B cell (primary cell): ENCODE results near the gene ENOX1.

ENCODE experiments used
- EZH2 ChIP-seq: IDR thresholded peaks from 2 replicates; pipeline ENCODE4 v1.6.1; 2012; ENCODE audit warnings: borderline replicate concordance, low read depth, mild to moderate bottlenecking, moderate library complexity, low read length; ENCODE audit not compliant: insufficient read depth, poor library complexity, severe bottlenecking
- TF ChIP-seq, protein P1 (sequence below): fragments of 200-600 bp; IDR thresholded peaks from one replicate; pipeline ENCODE4 v1.8.0; 2022; ENCODE audit warnings: antibody characterized with exemption, mild to moderate bottlenecking

DNA sequence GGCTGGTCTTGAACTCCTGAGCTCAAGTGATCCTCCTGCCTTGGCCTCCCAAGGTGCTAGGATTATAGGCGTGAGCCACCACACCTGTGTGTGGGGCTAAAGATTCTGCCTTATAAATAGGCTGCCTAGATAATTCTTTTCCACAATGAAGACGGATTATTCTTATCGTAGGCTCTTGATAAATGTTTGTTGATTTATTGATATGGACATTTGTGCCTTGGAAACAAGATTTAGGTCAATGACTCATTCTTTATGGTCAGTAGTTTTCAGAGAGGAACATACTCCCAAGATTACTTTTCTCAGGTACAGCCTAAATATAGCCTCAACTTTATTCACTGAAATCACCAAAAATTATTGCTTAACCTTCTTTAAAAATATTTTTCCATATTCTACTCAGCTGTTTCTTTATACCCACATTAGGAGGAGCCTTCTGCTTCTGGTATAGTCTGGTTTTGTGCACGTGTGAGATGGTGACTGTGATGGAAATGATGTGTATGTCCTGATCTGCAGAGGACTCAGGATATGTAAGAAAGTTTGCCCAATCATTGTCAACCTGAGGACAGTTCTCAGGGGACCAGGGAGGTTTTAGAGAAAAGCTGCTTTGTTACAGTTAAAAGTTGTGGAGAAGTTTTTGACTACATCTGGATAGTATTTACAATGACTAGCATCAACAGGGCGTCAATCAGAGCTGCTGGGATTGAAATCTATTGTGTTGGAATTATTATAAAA, 554.5 kb downstream of the ENOX1 start:
- TF ChIP-seq, protein P1, sequence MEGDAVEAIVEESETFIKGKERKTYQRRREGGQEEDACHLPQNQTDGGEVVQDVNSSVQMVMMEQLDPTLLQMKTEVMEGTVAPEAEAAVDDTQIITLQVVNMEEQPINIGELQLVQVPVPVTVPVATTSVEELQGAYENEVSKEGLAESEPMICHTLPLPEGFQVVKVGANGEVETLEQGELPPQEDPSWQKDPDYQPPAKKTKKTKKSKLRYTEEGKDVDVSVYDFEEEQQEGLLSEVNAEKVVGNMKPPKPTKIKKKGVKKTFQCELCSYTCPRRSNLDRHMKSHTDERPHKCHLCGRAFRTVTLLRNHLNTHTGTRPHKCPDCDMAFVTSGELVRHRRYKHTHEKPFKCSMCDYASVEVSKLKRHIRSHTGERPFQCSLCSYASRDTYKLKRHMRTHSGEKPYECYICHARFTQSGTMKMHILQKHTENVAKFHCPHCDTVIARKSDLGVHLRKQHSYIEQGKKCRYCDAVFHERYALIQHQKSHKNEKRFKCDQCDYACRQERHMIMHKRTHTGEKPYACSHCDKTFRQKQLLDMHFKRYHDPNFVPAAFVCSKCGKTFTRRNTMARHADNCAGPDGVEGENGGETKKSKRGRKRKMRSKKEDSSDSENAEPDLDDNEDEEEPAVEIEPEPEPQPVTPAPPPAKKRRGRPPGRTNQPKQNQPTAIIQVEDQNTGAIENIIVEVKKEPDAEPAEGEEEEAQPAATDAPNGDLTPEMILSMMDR = no peak
- no peak for TF ChIP-seq EZH2
